Common myeloid progenitor, CD34-positive (primary cell): ENCODE results near the gene ESR1.
A peak's percentile ranks its signal among the peaks of the same experiment; 100 is the strongest.
"Not testable (repeated sequence)": the region's sequence is repeated elsewhere in the genome, so short reads cannot be mapped to it uniquely, and the experiment has no call there.

Source experiments
- CTCF ChIA-PET: fragments of 350-600 bp; sonication (Branson Sonifier 250); formaldehyde crosslinking; loops from one replicate; lab custom pipeline; 2021; ENCODE audit warnings: antibody characterized with exemption; lab: Charles Lee
- POLR2A ChIA-PET: fragments of 350-600 bp; sonication (Branson Sonifier 250); formaldehyde crosslinking; loops from one replicate; lab custom pipeline; 2021; ENCODE audit warnings: antibody characterized with exemption; lab: Charles Lee
- DNase-seq, 3 donors: peaks; one replicate each; pipeline versions ENCODE4 v3.0.0 to v3.0.0-alpha.2; 2013
- H3K27ac ChIP-seq, 2 experiments: 1 replicate in 1 of 2; 2 replicates in 1 of 2; pipeline ENCODE4 v1.7.0; 2013; ENCODE audit warnings: inconsistent platforms in 2 of 2, low read length in 2 of 2, mild to moderate bottlenecking in 2 of 2, low read depth in 1 of 2, moderate library complexity in 1 of 2; ENCODE audit not compliant: severe bottlenecking in 2 of 2, insufficient read depth in 1 of 2, poor library complexity in 1 of 2
- H3K27me3 ChIP-seq, 5 experiments: replicated peaks in 2 of 5; 1 replicate in 3 of 5; 2 replicates in 2 of 5; pipeline versions ENCODE4 v1.6.1 to v1.7.0; 2013; ENCODE audit warnings: low read length in 4 of 5, mild to moderate bottlenecking in 2 of 5, moderate library complexity in 2 of 5, inconsistent platforms in 1 of 5; ENCODE audit not compliant: insufficient read depth in 5 of 5, control insufficient read depth in 4 of 5
- H3K36me3 ChIP-seq, 4 experiments: 1 replicate in 2 of 4; 2 replicates in 2 of 4; pipeline versions ENCODE4 v1.6.1 to v1.7.0; 2013; ENCODE audit warnings: low read length in 3 of 4, control low read depth in 1 of 4, mild to moderate bottlenecking in 1 of 4; ENCODE audit not compliant: control insufficient read depth in 4 of 4, insufficient read depth in 4 of 4
- H3K4me1 ChIP-seq, 4 experiments: 1 replicate in 3 of 4; 2 replicates in 1 of 4; pipeline versions ENCODE4 v1.6.1 to v1.7.1; 2013; ENCODE audit warnings: low read length in 3 of 4, mild to moderate bottlenecking in 3 of 4, control low read depth in 1 of 4, inconsistent platforms in 1 of 4, moderate library complexity in 1 of 4; ENCODE audit not compliant: control insufficient read depth in 4 of 4, insufficient read depth in 4 of 4; ENCODE audit errors: control extremely low read depth in 1 of 4
- H3K4me3 ChIP-seq, 7 experiments: 1 replicate in 4 of 7; 2 replicates in 3 of 7; pipeline versions ENCODE4 v1.5.1 to v1.7.0; 2013; ENCODE audit warnings: mild to moderate bottlenecking in 7 of 7, low read length in 6 of 7, moderate library complexity in 6 of 7, inconsistent platforms in 2 of 7, low read depth in 2 of 7, control low read depth in 1 of 7; ENCODE audit not compliant: insufficient read depth in 4 of 7, control insufficient read depth in 1 of 7; ENCODE audit errors: extremely low read depth in 1 of 7
- H3K9me3 ChIP-seq, 5 experiments: 1 replicate in 4 of 5; 2 replicates in 1 of 5; pipeline versions ENCODE4 v1.6.1 to v1.7.1; 2013; ENCODE audit warnings: low read length in 4 of 5, mild to moderate bottlenecking in 2 of 5, inconsistent platforms in 1 of 5, low read depth in 1 of 5, moderate library complexity in 1 of 5; ENCODE audit not compliant: control insufficient read depth in 4 of 5, insufficient read depth in 2 of 5; ENCODE audit errors: control extremely low read depth in 1 of 5
- WGBS: methylation state at CpG from one replicate; pipeline ENCODE4 v1.1.5; 2013; ENCODE audit not compliant: insufficient coverage; 5-methylcytosine and 5-hydroxymethylcytosine counted together

The ESR1 gene

GRCh38 chr6:151842816-151843215 lies 35.3 kb downstream of the ESR1 start:
- CTCF ChIA-PET: no interaction called here
- WGBS: 100% methylated on average over 1 of the region's 2 CpGs
- no peak overlapping the region for H3K27ac ChIP-seq
- no peaks in the 10 kb centered on the region for H3K9me3 ChIP-seq
- no peak overlapping the region for H3K4me3 ChIP-seq
- no peaks in the 10 kb centered on the region for H3K27me3 ChIP-seq
- DNase-seq: no peak
- H3K4me1 ChIP-seq: peaks cover 0 to 4% (median 0%) of the 10 kb centered on the region in 4 experiments
- POLR2A ChIA-PET: no interaction called here
- no peaks in the 10 kb centered on the region for H3K36me3 ChIP-seq

- H3K27ac ChIP-seq: no peak overlapping the region
- ChIA-PET POLR2A (no interaction called here), CTCF (no interaction called here)
- no peaks in the 10 kb centered on the region for H3K27me3 ChIP-seq
- H3K4me1 ChIP-seq: no peaks in the 10 kb centered on the region
- WGBS: 100% methylated on average over 1 of the region's 1 CpG
- no peaks in the 10 kb centered on the region for H3K36me3 ChIP-seq
- H3K9me3 ChIP-seq: no peaks in the 10 kb centered on the region
- peak in 2 of 3 donors; percentile 27 to 31 for DNase-seq
- no peak overlapping the region for H3K4me3 ChIP-seq
These were observed 39.6 kb downstream of the ESR1 start for GRCh38 chr6:151847064-151847463.

- WGBS: 98% methylated on average over 5 of the region's 5 CpGs
- no peaks in the 10 kb centered on the region for H3K9me3 ChIP-seq
- H3K27ac ChIP-seq: no peak overlapping the region
- POLR2A ChIA-PET: no interaction called here
- no peaks in the 10 kb centered on the region for H3K4me1 ChIP-seq
- CTCF ChIA-PET: interaction anchor here (1.0 kb wide), 1 partner anchor 15 kb away, joined by 3 read pairs; no protein-coding TSS in a partner anchor
- DNase-seq: no peak
- H3K27me3 ChIP-seq: no peaks in the 10 kb centered on the region
- no peak overlapping the region for H3K4me3 ChIP-seq
- H3K36me3 ChIP-seq: no peaks in the 10 kb centered on the region
These were observed 43.1 kb downstream of the ESR1 start for GRCh38 chr6:151850479-151851003.

GRCh38 chr6:151858294-151858693 lies 50.8 kb downstream of the ESR1 start:
- Histone ChIP-seq H3K36me3 (no peaks in the 10 kb centered on the region), H3K9me3 (no peaks in the 10 kb centered on the region), H3K4me3 (no peak overlapping the region), H3K4me1 (no peaks in the 10 kb centered on the region), H3K27ac (no peak overlapping the region), H3K27me3 (no peaks in the 10 kb centered on the region)
- CTCF ChIA-PET: no interaction called here
- no peak for DNase-seq
- POLR2A ChIA-PET: no interaction called here
- WGBS: 100% methylated on average over 1 of the region's 2 CpGs

GRCh38 chr6:151862461-151862860 lies 55.0 kb downstream of the ESR1 start:
- CTCF ChIA-PET: no interaction called here
- H3K4me3 ChIP-seq: no peak overlapping the region
- peaks cover 0 to 3% (median 0%) of the 10 kb centered on the region in 5 experiments for H3K9me3 ChIP-seq
- POLR2A ChIA-PET: no interaction called here
- WGBS: 100% methylated on average over 3 of the region's 3 CpGs
- no peaks in the 10 kb centered on the region for H3K4me1 ChIP-seq
- no peak overlapping the region for H3K27ac ChIP-seq
- no peaks in the 10 kb centered on the region for H3K27me3 ChIP-seq
- no peaks in the 10 kb centered on the region for H3K36me3 ChIP-seq
- DNase-seq: no peak

- H3K4me3 ChIP-seq, H3K36me3 ChIP-seq, H3K27ac ChIP-seq, H3K27me3 ChIP-seq, H3K4me1 ChIP-seq, POLR2A ChIA-PET, CTCF ChIA-PET, H3K9me3 ChIP-seq: not testable (repeated sequence)
- WGBS: 64% methylated on average over 3 of the region's 4 CpGs
- peak in 2 of 3 donors; percentile 4 to 10 for DNase-seq
These were observed 59.9 kb downstream of the ESR1 start for GRCh38 chr6:151867361-151867869.

GRCh38 chr6:151869345-151869744 lies 61.9 kb downstream of the ESR1 start:
- peaks cover 0 to 3% (median 0%) of the 10 kb centered on the region in 5 experiments for H3K9me3 ChIP-seq
- no peak overlapping the region for H3K4me3 ChIP-seq
- H3K36me3 ChIP-seq: no peaks in the 10 kb centered on the region
- H3K4me1 ChIP-seq: no peaks in the 10 kb centered on the region
- no peaks in the 10 kb centered on the region for H3K27me3 ChIP-seq
- CTCF ChIA-PET: no interaction called here
- WGBS: 78% methylated on average over 1 of the region's 1 CpG
- POLR2A ChIA-PET: no interaction called here
- no peak overlapping the region for H3K27ac ChIP-seq
- DNase-seq: peak in 2 of 3 donors; percentile 11 to 12
